Adrenal gland (tissue), 12 donors: ENCODE measurements around the gene R3HDML. TPM values are rescaled to one million over a fixed set of nuclear protein-coding genes. Genes with fewer than 3 reads are reported as not detected.

Experiments used
- DNase-seq, 7 donors: peaks; one replicate each; pipeline ENCODE4 v3.0.0-alpha.2; 2019 to 2020
- H3K27ac ChIP-seq, 5 donors: fragments of 200-600 bp; sonication (generic) in 4 of 5; 1 replicate in 3 of 5; 2 replicates in 2 of 5; pipeline versions ENCODE4 v1.5.1 to v1.8.0; 2016 to 2020; ENCODE audit warnings: mild to moderate bottlenecking in 1 of 5
- H3K27me3 ChIP-seq: fragments of 200-600 bp; 2 replicates; pipeline ENCODE4 v1.8.0; 2021
- H3K36me3 ChIP-seq, 2 donors: fragments of 200-600 bp; replicated peaks in 1 of 2; 1 replicate in 1 of 2; 2 replicates in 1 of 2; pipeline versions ENCODE4 v1.5.1 to v1.8.0; 2018 to 2022
- H3K4me1 ChIP-seq, 2 donors: fragments of 200-600 bp; replicated peaks in 1 of 2; 1 replicate in 1 of 2; 2 replicates in 1 of 2; pipeline versions ENCODE4 v1.5.1 to v1.8.0; 2018 to 2021
- H3K4me3 ChIP-seq, 4 donors: fragments of 200-600 bp; sonication (generic) in 3 of 4; one replicate each; pipeline ENCODE4 v1.5.1; 2016 to 2018
- H3K9me3 ChIP-seq, 3 donors: fragments of 200-600 bp; sonication (generic) in 1 of 3; replicated peaks in 1 of 3; 1 replicate in 2 of 3; 2 replicates in 1 of 3; pipeline versions ENCODE4 v1.5.1 to v1.8.0; 2016 to 2021
- CTCF ChIP-seq, 6 experiments: fragments of 450-650 bp in 4 of 6; fragments of 200-600 bp in 2 of 6; sonication (generic) in 1 of 6; IDR thresholded peaks; 1 replicate in 5 of 6; 2 replicates in 1 of 6; pipeline versions ENCODE4 v1.5.1 to v1.8.0; 2016 to 2021; ENCODE audit warnings: antibody characterized with exemption in 6 of 6, mild to moderate bottlenecking in 2 of 6, moderate library complexity in 1 of 6
- POLR2A ChIP-seq, 2 donors: fragments of 450-650 bp; IDR thresholded peaks; one replicate each; pipeline ENCODE4 v1.6.1; 2017; ENCODE audit warnings: antibody characterized with exemption in 2 of 2, mild to moderate bottlenecking in 2 of 2, moderate library complexity in 1 of 2
- WGBS, 4 donors: extraction: QIAGEN DNeasy Blood & Tissue Kit in 2 of 4; methylation state at CpG; one replicate each; pipeline versions ENCODE4 v1.1.5 to v1.1.7; 2013 to 2017; 5-methylcytosine and 5-hydroxymethylcytosine counted together
- intact Hi-C, 2 donors: fragments of 100-400 bp; cut with DNase I; formaldehyde crosslinking; loops; one replicate each; pipeline versions ENCODE4 v1.14.1 to v1.15.0; 2022 to 2023
- polyA plus RNA-seq, 3 donors: library from polyadenylated mRNA; stranded (reverse); fragments of 200-250 nt in 2 of 3; fragments of 350-450 nt in 1 of 3; fragmentation: Illumina TruSeq in 1 of 3; extraction: RNeasy Lipid Tissue Mini Kit (QIAGEN cat#74804) in 1 of 3; gene quantifications; one replicate each; pipeline ENCODE4 v1.2.3, GENCODE V29; 2013 to 2014
- total RNA-seq, 9 donors: library from RNA; depleted of rRNA in 4 of 9; stranded (reverse); fragments of >200 nt in 4 of 9; fragments of 120-200 nt in 1 of 9; fragmentation: NEBNext Ultra II Directional in 1 of 9; extraction: Animal tissue kit (Norgen Biotek cat#: 25700) in 1 of 9; gene quantifications; one replicate each; pipeline versions ENCODE4 v1.1.0 to v1.2.4, GENCODE V29; 2013 to 2023
- donor health status: healthy with polysubstance abuse.
- donor health status: Bipolar disorder and iron deficiency.
- donor health status: DM: yes; HTN: yes; CAD: no.
- donor health status: DM: no; HTN: no; CAD: no.
- donor health status: DM: no; HTN: no; CAD: no.
- donor health status: DM: yes; HTN: yes; CAD: no.

Gene R3HDML
- total and polyA plus RNA-seq, 12 donors: not detected

GRCh38 chr20:44395461-44396340, 58.9 kb downstream of the R3HDML start:
- intact Hi-C loops: no loop called here
- 63 to 77% (median 71%) methylated on average over 7 to 11 of the region's 11 CpGs for WGBS, 4 donors
- H3K36me3 ChIP-seq: no peaks in the 10 kb centered on the region
- no peak overlapping the region for H3K4me3 ChIP-seq
- peak in 1 of 7 donors; percentile 5 for DNase-seq
- H3K9me3 ChIP-seq: no peaks in the 10 kb centered on the region
- no peak overlapping the region for H3K27ac ChIP-seq
- no peaks in the 10 kb centered on the region for H3K27me3 ChIP-seq
- TF ChIP-seq CTCF (IDR thresholded peaks at IDR 0.05) (no peak), POLR2A (IDR thresholded peaks at IDR 0.05) (no peak)
- H3K4me1 ChIP-seq: no peaks in the 10 kb centered on the region

- DNase-seq: peak in 1 of 7 donors; percentile 6
- no peaks in the 10 kb centered on the region for H3K36me3 ChIP-seq
- WGBS, 4 donors: 57 to 80% (median 62%) methylated on average over 8 of the region's 8 CpGs
- intact Hi-C loops: no loop called here
- no peaks in the 10 kb centered on the region for H3K27me3 ChIP-seq
- no peaks in the 10 kb centered on the region for H3K9me3 ChIP-seq
- TF ChIP-seq POLR2A (IDR thresholded peaks at IDR 0.05) (no peak), CTCF (IDR thresholded peaks at IDR 0.05) (no peak)
- H3K27ac ChIP-seq: no peak overlapping the region
- H3K4me1 ChIP-seq: no peaks in the 10 kb centered on the region
- no peak overlapping the region for H3K4me3 ChIP-seq
These were observed 59.7 kb downstream of the R3HDML start for GRCh38 chr20:44396369-44397130.

- Histone ChIP-seq H3K9me3 (no peaks in the 10 kb centered on the region), H3K4me3 (no peak overlapping the region), H3K4me1 (no peaks in the 10 kb centered on the region), H3K36me3 (no peaks in the 10 kb centered on the region), H3K27ac (no peak overlapping the region), H3K27me3 (no peaks in the 10 kb centered on the region)
- intact Hi-C loops: no loop called here
- no peak for DNase-seq
- TF ChIP-seq CTCF (IDR thresholded peaks at IDR 0.05) (no peak), POLR2A (IDR thresholded peaks at IDR 0.05) (no peak)
- 78 to 87% (median 83%) methylated on average over 2 of the region's 2 CpGs for WGBS, 4 donors
These were observed 61.5 kb downstream of the R3HDML start for GRCh38 chr20:44398335-44398734.

- 74 to 88% (median 78%) methylated on average over 3 of the region's 3 CpGs for WGBS, 4 donors
- TF ChIP-seq CTCF (IDR thresholded peaks at IDR 0.05): no peak
- no peak for TF ChIP-seq POLR2A (IDR thresholded peaks at IDR 0.05)
- DNase-seq: no peak
- H3K4me1 ChIP-seq: no peaks in the 10 kb centered on the region
- intact Hi-C loops: no loop called here
- H3K9me3 ChIP-seq: no peaks in the 10 kb centered on the region
- no peak overlapping the region for H3K27ac ChIP-seq
- H3K4me3 ChIP-seq: no peak overlapping the region
- H3K27me3 ChIP-seq: no peaks in the 10 kb centered on the region
- H3K36me3 ChIP-seq: no peaks in the 10 kb centered on the region
These were observed 62.6 kb downstream of the R3HDML start for GRCh38 chr20:44399446-44399845.
